DND-41 (cell line): ENCODE results near the gene ZNF213.

Experiments
- ATAC-seq: fragments of 200-7000 bp; cut with Tn5 transposase; 3 replicates; pipeline ENCODE4 v1.9.1; 2021; ENCODE audit warnings: low read depth; ENCODE audit not compliant: insufficient read depth
- DNase-seq: peaks from one replicate; pipeline ENCODE4 v3.0.0-alpha.2; 2020
- H2AFZ ChIP-seq: 2 replicates; pipeline ENCODE4 v1.6.0; 2012; ENCODE audit warnings: low read depth, low read length
- H3K27ac ChIP-seq: 2 replicates; pipeline ENCODE4 v1.5.1; 2012; ENCODE audit warnings: low read length, inconsistent platforms
- H3K27me3 ChIP-seq: fragments of 200-600 bp; sonication (generic); 2 replicates; pipeline ENCODE4 v1.6.0; 2012; ENCODE audit warnings: low read length, mild to moderate bottlenecking, inconsistent platforms; ENCODE audit not compliant: insufficient read depth, poor library complexity
- H3K36me3 ChIP-seq: 2 replicates; pipeline ENCODE4 v1.5.1; 2012; ENCODE audit warnings: low read length, inconsistent platforms; ENCODE audit not compliant: insufficient read depth
- H3K4me1 ChIP-seq: 2 replicates; pipeline ENCODE4 v1.5.1; 2012; ENCODE audit warnings: mild to moderate bottlenecking, low read length; ENCODE audit not compliant: insufficient read depth
- H3K4me2 ChIP-seq: 2 replicates; pipeline ENCODE4 v1.6.0; 2012; ENCODE audit warnings: mild to moderate bottlenecking, moderate library complexity, low read length, inconsistent platforms; ENCODE audit not compliant: insufficient read depth
- H3K4me3 ChIP-seq, 2 experiments: fragments of 200-600 bp in 1 of 2; shearing (Covaris generic) in 1 of 2; 2 replicates each; pipeline ENCODE4 v1.5.1; 2012 to 2016; ENCODE audit warnings: inconsistent platforms in 2 of 2, low read length in 2 of 2, mild to moderate bottlenecking in 2 of 2, low read depth in 1 of 2, moderate library complexity in 1 of 2
- H3K79me2 ChIP-seq: 2 replicates; pipeline ENCODE4 v1.6.0; 2012; ENCODE audit warnings: low read length, inconsistent platforms; ENCODE audit not compliant: insufficient read depth
- H3K9ac ChIP-seq: 2 replicates; pipeline ENCODE4 v1.6.0; 2012; ENCODE audit warnings: low read depth, mild to moderate bottlenecking, inconsistent platforms, low read length, moderate library complexity
- H3K9me3 ChIP-seq: 2 replicates; pipeline ENCODE4 v1.5.1; 2012; ENCODE audit warnings: low read length, moderate library complexity, mild to moderate bottlenecking, inconsistent platforms; ENCODE audit not compliant: insufficient read depth, severe bottlenecking
- H4K20me1 ChIP-seq: 2 replicates; pipeline ENCODE4 v1.6.0; 2012; ENCODE audit warnings: low read length; ENCODE audit not compliant: insufficient read depth
- EZH2 ChIP-seq: IDR thresholded peaks from 3 replicates; pipeline ENCODE4 v1.6.1; 2012; ENCODE audit warnings: borderline replicate concordance, low read depth, mild to moderate bottlenecking, moderate library complexity, low read length, inconsistent platforms; ENCODE audit not compliant: severe bottlenecking
- TF ChIP-seq, protein P1 (sequence below): IDR thresholded peaks from 2 replicates; pipeline ENCODE4 v1.5.1; 2012; ENCODE audit warnings: borderline replicate concordance, low read length, moderate library complexity, mild to moderate bottlenecking; ENCODE audit not compliant: poor library complexity, severe bottlenecking; ENCODE audit errors: extremely low read depth

ZNF213 gene

GRCh38 chr16:3118204-3118790, 16.5 kb upstream of the ZNF213 start:
- H3K4me2 ChIP-seq = no peak overlapping the region
- H3K27ac ChIP-seq = no peak overlapping the region
- no peak overlapping the region for H2AFZ ChIP-seq
- H4K20me1 ChIP-seq = no peaks in the 10 kb centered on the region
- H3K9ac ChIP-seq = no peak overlapping the region
- DNase-seq = no peak
- no peaks in the 10 kb centered on the region for H3K27me3 ChIP-seq
- H3K36me3 ChIP-seq = no peaks in the 10 kb centered on the region
- H3K79me2 ChIP-seq = no peaks in the 10 kb centered on the region
- peaks cover 5% of the 10 kb centered on the region for H3K4me1 ChIP-seq
- no peak for ATAC-seq
- TF ChIP-seq, protein P1, sequence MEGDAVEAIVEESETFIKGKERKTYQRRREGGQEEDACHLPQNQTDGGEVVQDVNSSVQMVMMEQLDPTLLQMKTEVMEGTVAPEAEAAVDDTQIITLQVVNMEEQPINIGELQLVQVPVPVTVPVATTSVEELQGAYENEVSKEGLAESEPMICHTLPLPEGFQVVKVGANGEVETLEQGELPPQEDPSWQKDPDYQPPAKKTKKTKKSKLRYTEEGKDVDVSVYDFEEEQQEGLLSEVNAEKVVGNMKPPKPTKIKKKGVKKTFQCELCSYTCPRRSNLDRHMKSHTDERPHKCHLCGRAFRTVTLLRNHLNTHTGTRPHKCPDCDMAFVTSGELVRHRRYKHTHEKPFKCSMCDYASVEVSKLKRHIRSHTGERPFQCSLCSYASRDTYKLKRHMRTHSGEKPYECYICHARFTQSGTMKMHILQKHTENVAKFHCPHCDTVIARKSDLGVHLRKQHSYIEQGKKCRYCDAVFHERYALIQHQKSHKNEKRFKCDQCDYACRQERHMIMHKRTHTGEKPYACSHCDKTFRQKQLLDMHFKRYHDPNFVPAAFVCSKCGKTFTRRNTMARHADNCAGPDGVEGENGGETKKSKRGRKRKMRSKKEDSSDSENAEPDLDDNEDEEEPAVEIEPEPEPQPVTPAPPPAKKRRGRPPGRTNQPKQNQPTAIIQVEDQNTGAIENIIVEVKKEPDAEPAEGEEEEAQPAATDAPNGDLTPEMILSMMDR = no peak
- no peak for TF ChIP-seq EZH2
- H3K9me3 ChIP-seq = no peaks in the 10 kb centered on the region
- H3K4me3 ChIP-seq = no peak overlapping the region

- H3K27me3 ChIP-seq = no peaks in the 10 kb centered on the region
- DNase-seq (no peak), ATAC-seq (no peak)
- no peak overlapping the region for H3K27ac ChIP-seq
- TF ChIP-seq, protein P1 = no peak
- TF ChIP-seq EZH2 = no peak
- no peak overlapping the region for H3K4me2 ChIP-seq
- H3K9ac ChIP-seq = no peak overlapping the region
- H3K9me3 ChIP-seq = no peaks in the 10 kb centered on the region
- no peaks in the 10 kb centered on the region for H3K79me2 ChIP-seq
- H3K4me3 ChIP-seq = no peak overlapping the region
- no peak overlapping the region for H2AFZ ChIP-seq
- peaks cover 10% of the 10 kb centered on the region for H3K4me1 ChIP-seq
- H3K36me3 ChIP-seq = no peaks in the 10 kb centered on the region
- H4K20me1 ChIP-seq = no peaks in the 10 kb centered on the region
These were observed 16.0 kb upstream of the ZNF213 start for GRCh38 chr16:3118846-3119245.

- Histone ChIP-seq H3K4me3 (no peak overlapping the region), H3K27me3 (no peaks in the 10 kb centered on the region), H3K9ac (no peak overlapping the region), H3K79me2 (no peaks in the 10 kb centered on the region), H3K4me2 (no peak overlapping the region), H3K27ac (no peak overlapping the region), H3K9me3 (no peaks in the 10 kb centered on the region), H3K4me1 (peaks cover 12% of the 10 kb centered on the region), H2AFZ (no peak overlapping the region), H4K20me1 (no peaks in the 10 kb centered on the region), H3K36me3 (no peaks in the 10 kb centered on the region)
- ATAC-seq (no peak), DNase-seq (no peak)
- no peak for TF ChIP-seq EZH2
- TF ChIP-seq, protein P1 = no peak
These were observed 15.5 kb upstream of the ZNF213 start for GRCh38 chr16:3119286-3119685.
